GM12878 (cell line): ENCODE measurements around the gene USH1C. TPM values are rescaled to one million over a fixed set of nuclear protein-coding genes. Genes with fewer than 3 reads are reported as not detected.

Source experiments
- ATAC-seq: fragments of 200-7000 bp; cut with Tn5 transposase; 3 replicates; pipeline ENCODE4 v1.9.1; 2020; ENCODE audit warnings: mild to moderate bottlenecking, moderate library complexity
- BruUV-seq: library from RNA; stranded (reverse); fragments of 400-500 nt; replicated peaks from 2 replicates; lab custom pipeline; 2021; lab: Mats Ljungman, UMichigan
- CTCF ChIA-PET: fragments of 300-600 bp; sonication (Branson Sonifier 250); formaldehyde crosslinking; extraction: SDS; loops from one replicate; lab custom pipeline; 2021; ENCODE audit warnings: inconsistent platforms; lab: Yijun Ruan, JAX
- POLR2A ChIA-PET: fragments of 350-600 bp; formaldehyde crosslinking; extraction: SDS; loops from one replicate; lab custom pipeline; 2021; ENCODE audit warnings: inconsistent platforms; lab: Charles Lee
- RAD21 ChIA-PET: fragments of 300-600 bp; sonication (Branson Sonifier 250); formaldehyde crosslinking; loops from one replicate; lab custom pipeline; 2023; ENCODE audit warnings: antibody characterized with exemption; ENCODE audit not compliant: unreplicated experiment; lab: Charles Lee
- SMC1A ChIA-PET: fragments of 300-600 bp; sonication (Branson Sonifier 250); formaldehyde crosslinking; loops from one replicate; lab custom pipeline; 2023; ENCODE audit not compliant: unreplicated experiment, uncharacterized antibody; lab: Charles Lee
- DNase-seq: peaks from one replicate; pipeline ENCODE4 v3.0.0-alpha.2; 2011; ENCODE audit warnings: low read depth, low spot score
- FAIRE-seq: peaks from 3 replicates; lab custom pipeline; 2011; peaks lifted over from hg19 to GRCh38; lab: Jason Lieb, UNC
- H2AFZ ChIP-seq: 2 replicates; pipeline ENCODE4 v1.6.0; 2011; ENCODE audit warnings: low read depth, low read length, control low read depth; ENCODE audit not compliant: control insufficient read depth
- H3K27ac ChIP-seq: 2 replicates; pipeline ENCODE4 v1.5.1; 2011; ENCODE audit warnings: control low read depth; ENCODE audit not compliant: control insufficient read depth, insufficient read depth
- H3K27me3 ChIP-seq, 2 experiments: replicated peaks in 1 of 2; 2 replicates each; pipeline versions ENCODE4 v1.6.0 to v1.6.1; 2011; ENCODE audit warnings: low read length in 1 of 2; ENCODE audit not compliant: control insufficient read depth in 2 of 2, insufficient read depth in 2 of 2
- H3K36me3 ChIP-seq, 2 experiments: 2 replicates each; pipeline ENCODE4 v1.5.1; 2011; ENCODE audit warnings: low read length in 1 of 2; ENCODE audit not compliant: control insufficient read depth in 2 of 2, insufficient read depth in 2 of 2
- H3K4me1 ChIP-seq: 2 replicates; pipeline ENCODE4 v1.6.1; 2011; ENCODE audit warnings: mild to moderate bottlenecking, low read length, moderate library complexity, mixed read lengths; ENCODE audit not compliant: control insufficient read depth, insufficient read depth
- H3K4me2 ChIP-seq: 2 replicates; pipeline ENCODE4 v1.6.0; 2011; ENCODE audit warnings: control low read depth; ENCODE audit not compliant: control insufficient read depth, insufficient read depth
- H3K4me3 ChIP-seq: fragments of 200-600 bp; sonication (generic); 2 replicates; pipeline ENCODE4 v1.5.1; 2016
- H3K79me2 ChIP-seq: 2 replicates; pipeline ENCODE4 v1.6.0; 2011; ENCODE audit warnings: low read length; ENCODE audit not compliant: control insufficient read depth, insufficient read depth
- H3K9ac ChIP-seq: 2 replicates; pipeline ENCODE4 v1.8.0; 2011; ENCODE audit warnings: low read length, control low read depth, mixed read lengths; ENCODE audit not compliant: control insufficient read depth, insufficient read depth
- H3K9me3 ChIP-seq: replicated peaks from 3 replicates; pipeline ENCODE4 v1.5.1; 2011; ENCODE audit warnings: mild to moderate bottlenecking, low read length; ENCODE audit not compliant: control insufficient read depth, insufficient read depth
- H4K20me1 ChIP-seq: 2 replicates; pipeline ENCODE4 v1.6.0; 2011; ENCODE audit not compliant: control insufficient read depth, insufficient read depth
- ATF7 ChIP-seq: fragments of 450-650 bp; IDR thresholded peaks from 2 replicates; pipeline ENCODE4 v1.6.1; 2016; ENCODE audit warnings: low read depth, mild to moderate bottlenecking
- CEBPB ChIP-seq, 2 experiments: fragments of 150-350 bp in 1 of 2; IDR thresholded peaks; 2 replicates each; pipeline ENCODE4 v1.6.1; 2012 to 2014; ENCODE audit warnings: low read depth in 2 of 2, low read length in 2 of 2, borderline replicate concordance in 1 of 2, inconsistent platforms in 1 of 2
- E2F8 ChIP-seq: fragments of 450-650 bp; IDR thresholded peaks from 2 replicates; pipeline ENCODE4 v1.6.1; 2018; ENCODE audit warnings: mild to moderate bottlenecking, low read depth, moderate library complexity; ENCODE audit not compliant: partially characterized antibody
- ESRRA ChIP-seq: IDR thresholded peaks from 2 replicates; pipeline ENCODE4 v1.6.1; 2012; ENCODE audit warnings: mild to moderate bottlenecking, low read length, improper control_type of control experiment
- FOS ChIP-seq: IDR thresholded peaks from 3 replicates; pipeline ENCODE4 v1.6.1; 2011; ENCODE audit warnings: borderline replicate concordance; ENCODE audit not compliant: insufficient read length; ENCODE audit errors: extremely low read depth
- FOXM1 ChIP-seq: IDR thresholded peaks from 2 replicates; pipeline ENCODE4 v1.6.1; 2012; ENCODE audit warnings: low read depth, mild to moderate bottlenecking, inconsistent platforms, low read length, moderate library complexity
- MEF2A ChIP-seq: IDR thresholded peaks from 2 replicates; pipeline ENCODE4 v1.6.1; 2011; ENCODE audit warnings: low read depth, mild to moderate bottlenecking, low read length, moderate library complexity; ENCODE audit not compliant: insufficient read depth
- NFYA ChIP-seq: IDR thresholded peaks from 2 replicates; pipeline ENCODE4 v1.6.1; 2011; ENCODE audit warnings: low read depth, mild to moderate bottlenecking, low read length, improper control_type of control experiment, borderline replicate concordance
- NR2C2 ChIP-seq: IDR thresholded peaks from 2 replicates; pipeline ENCODE4 v1.6.1; 2011; ENCODE audit warnings: borderline replicate concordance, low read depth; ENCODE audit not compliant: control insufficient read depth, insufficient read length
- NR2F1 ChIP-seq: fragments of 450-650 bp; conservative IDR thresholded peaks from 2 replicates; pipeline ENCODE4 v1.6.1; 2017; ENCODE audit warnings: mild to moderate bottlenecking
- PML ChIP-seq: IDR thresholded peaks from 2 replicates; pipeline ENCODE4 v1.6.1; 2012; ENCODE audit warnings: low read length, inconsistent platforms
- POLR2AphosphoS5 ChIP-seq: IDR thresholded peaks from 2 replicates; pipeline ENCODE4 v1.6.1; 2011; ENCODE audit warnings: mild to moderate bottlenecking, low read length, inconsistent platforms
- RFX5 ChIP-seq: IDR thresholded peaks from 2 replicates; pipeline ENCODE4 v1.6.1; 2011; ENCODE audit warnings: low read depth, low read length, improper control_type of control experiment
- SMC3 ChIP-seq: IDR thresholded peaks from 2 replicates; pipeline ENCODE4 v1.6.1; 2011; ENCODE audit warnings: low read length, improper control_type of control experiment, borderline replicate concordance
- SREBF1 ChIP-seq: IDR thresholded peaks from 2 replicates; pipeline ENCODE4 v1.6.1; 2012; ENCODE audit warnings: mild to moderate bottlenecking, low read length
- SUPT20H ChIP-seq: IDR thresholded peaks from 2 replicates; pipeline ENCODE4 v1.6.1; 2011; ENCODE audit warnings: low read depth, mild to moderate bottlenecking, low read length, moderate library complexity, borderline replicate concordance; ENCODE audit not compliant: control insufficient read depth
- ZNF384 ChIP-seq: IDR thresholded peaks from 2 replicates; pipeline ENCODE4 v1.6.1; 2012; ENCODE audit warnings: low read depth, mild to moderate bottlenecking, low read length, improper control_type of control experiment, borderline replicate concordance
- ZNF592 ChIP-seq: fragments of 450-650 bp; IDR thresholded peaks from 2 replicates; pipeline ENCODE4 v1.6.1; 2017; ENCODE audit warnings: mild to moderate bottlenecking, moderate library complexity
- WGBS: methylation state at CpG from one replicate; pipeline ENCODE4 v1.1.6; 2016; ENCODE audit warnings: low lambda C conversion rate; ENCODE audit not compliant: insufficient replicate concordance, insufficient coverage; ENCODE audit errors: missing lambda C conversion rate; 5-methylcytosine and 5-hydroxymethylcytosine counted together
- in situ Hi-C: fragments of 300-500 bp; cut with MboI; formaldehyde crosslinking; loops from 9 replicates; pipeline ENCODE4 v1.14.3; 2018; ENCODE audit warnings: mixed read lengths
- intact Hi-C: fragments of 100-400 bp; cut with micrococcal nuclease; formaldehyde crosslinking; loops from one replicate; pipeline ENCODE4 v1.14.2; 2022; ENCODE audit not compliant: unreplicated experiment
- polyA plus RNA-seq, 11 experiments: library from polyadenylated mRNA; depleted of rRNA in 4 of 11; unstranded in 6 of 11; stranded (reverse) in 5 of 11; fragments of >200 nt; fragmentation: Nextera tagmentation in 4 of 11; fragmentation: Illumina TruSeq in 1 of 11; extraction: Ambion mirVana in 4 of 11; extraction: Trizol in 1 of 11; gene quantifications; 1 replicate in 1 of 11; 2 replicates in 10 of 11; pipeline versions ENCODE4 v1.2.1 to v1.2.3, GENCODE V29; 2011 to 2016; ENCODE audit warnings: inconsistent platforms in 2 of 11, missing spikeins in 2 of 11, low read depth in 1 of 11
- total RNA-seq, 4 experiments: library from RNA; depleted of rRNA in 3 of 4; stranded (reverse); fragments of >200 nt in 3 of 4; fragmentation: Illumina TruSeq in 1 of 4; extraction: Trizol in 1 of 4; gene quantifications; 2 replicates each; pipeline versions ENCODE4 v1.2.1 to v1.2.3, GENCODE V29; 2013 to 2021

USH1C gene
- total and polyA plus RNA-seq, 10 of the 15 experiments (the other 5 are each of a cell fraction or from before 2014, with no cell fraction given): not detected

- TF ChIP-seq ZNF592 (no peak), SREBF1 (no peak), NR2C2 (no peak), MEF2A (no peak)
These were observed 47.1 kb upstream of the USH1C start (continued) for GRCh38 chr11:17591293-17591692.

GRCh38 chr11:17590463-17590862, 46.2 kb upstream of the USH1C start:
- Histone ChIP-seq H3K9me3 (no peaks in the 10 kb centered on the region; the same call in 2 of the 3 replicates), H3K9ac (no peak overlapping the region), H4K20me1 (peaks cover 2% of the 10 kb centered on the region; the same call in 1 of the 2 replicates), H3K4me2 (no peak overlapping the region), H3K4me1 (no peaks in the 10 kb centered on the region), H2AFZ (no peak overlapping the region), H3K4me3 (no peak overlapping the region), H3K79me2 (no peaks in the 10 kb centered on the region), H3K27me3 (no peaks in the 10 kb centered on the region; a peak in 2 of 4 replicates), H3K36me3 (no peaks in the 10 kb centered on the region), H3K27ac (no peak overlapping the region)
- intact Hi-C loops: no loop called here
- CTCF ChIA-PET: no interaction called here
- WGBS: 62% methylated on average over 7 of the region's 7 CpGs
- RAD21 ChIA-PET: no interaction called here
- no TSS peak for BruUV-seq
- POLR2A ChIA-PET: no interaction called here
- ATAC-seq (no peak), DNase-seq (no peak), FAIRE-seq (no peak)
- in situ Hi-C loops: no loop called here
- SMC1A ChIA-PET: no interaction called here
- TF ChIP-seq RFX5 (no peak), SMC3 (no peak), POLR2AphosphoS5 (no peak), FOXM1 (no peak), FOS (no peak), ZNF384 (no peak), ATF7 (no peak), NFYA (no peak), PML (no peak), SUPT20H (no peak), CEBPB (IDR thresholded peaks at IDR 0.05; ENCODE audit: borderline replicate concordance in 1 of 2, low read depth in 2 of 2, low read length in 2 of 2) (no peak), ESRRA (no peak), NR2F1 (no peak), E2F8 (no peak)
